A172 (cell line): Measurements from ENCODE around the gene GPX3. TPM values are rescaled to one million over a fixed set of nuclear protein-coding genes. Genes with fewer than 3 reads are reported as not detected.

ENCODE experiments used
- DNase-seq: peaks from one replicate; pipeline ENCODE4 v3.0.0-alpha.2; 2015; ENCODE audit warnings: low spot score
- total RNA-seq: library from RNA; depleted of rRNA; stranded (reverse); fragments of >200 nt; shearing (Covaris generic); gene quantifications from 2 replicates; pipeline ENCODE4 v1.2.3, GENCODE V29; 2014

Gene GPX3
- total RNA-seq, 1 experiment from 2014 or later = not detected

GRCh38 chr5:151056379-151057325 lies 36.3 kb downstream of the GPX3 start:
- no peak for DNase-seq

- DNase-seq = no peak
Measured at GRCh38 chr5:151058301-151058700, 37.9 kb downstream of the GPX3 start.

- DNase-seq = no peak
Measured at GRCh38 chr5:151058891-151059489, 38.6 kb downstream of the GPX3 start.

- no peak for DNase-seq
Measured at GRCh38 chr5:151060742-151061141, 40.4 kb downstream of the GPX3 start.

- DNase-seq = no peak
Measured at GRCh38 chr5:151062405-151063141, 42.2 kb downstream of the GPX3 start.

GRCh38 chr5:151063142-151063989 lies 43.0 kb downstream of the GPX3 start:
- peak; percentile 92 for DNase-seq

GRCh38 chr5:151064916-151065499 lies 44.6 kb downstream of the GPX3 start:
- DNase-seq = no peak

- no peak for DNase-seq
Measured at GRCh38 chr5:151065609-151066008, 45.2 kb downstream of the GPX3 start.

- DNase-seq = no peak
Measured at GRCh38 chr5:151066920-151067319, 46.5 kb downstream of the GPX3 start.

- DNase-seq = peak; percentile 89
Measured at GRCh38 chr5:151067632-151068432, 47.4 kb downstream of the GPX3 start.

GRCh38 chr5:151068433-151069197 lies 48.2 kb downstream of the GPX3 start:
- peak; percentile 81 for DNase-seq

- no peak for DNase-seq
Measured at GRCh38 chr5:151070449-151070848, 50.1 kb downstream of the GPX3 start.

GRCh38 chr5:151071021-151071420 lies 50.6 kb downstream of the GPX3 start:
- DNase-seq = no peak

- no peak for DNase-seq
Measured at GRCh38 chr5:151071848-151072629, 51.6 kb downstream of the GPX3 start.

- peak; percentile 94 for DNase-seq
Measured at GRCh38 chr5:151072630-151073025, 52.2 kb downstream of the GPX3 start.

GRCh38 chr5:151073280-151073679 lies 52.9 kb downstream of the GPX3 start:
- DNase-seq = no peak

- no peak for DNase-seq
Measured at GRCh38 chr5:151074557-151074956, 54.2 kb downstream of the GPX3 start.

- peak; percentile 79 for DNase-seq
Measured at GRCh38 chr5:151075698-151076331, 55.4 kb downstream of the GPX3 start.
